CD4-positive, alpha-beta memory T cell (primary cell): ENCODE data around the gene NOL3. TPM values are rescaled to one million over a fixed set of nuclear protein-coding genes. Genes with fewer than 3 reads are reported as not detected.

Source experiments
- CTCF ChIA-PET: fragments of 350-600 bp; sonication (Branson Sonifier 250); formaldehyde crosslinking; loops from one replicate; lab custom pipeline; 2021; ENCODE audit warnings: inconsistent platforms; ENCODE audit not compliant: partially characterized antibody; lab: Charles Lee
- POLR2A ChIA-PET: fragments of 350-600 bp; sonication (Branson Sonifier 250); formaldehyde crosslinking; loops from one replicate; lab custom pipeline; 2021; ENCODE audit not compliant: partially characterized antibody; lab: Charles Lee
- DNase-seq, 5 donors: peaks; one replicate each; pipeline versions ENCODE4 v3.0.0 to v3.0.0-alpha.2; 2020 to 2022; ENCODE audit warnings: mixed read lengths in 1 of 5
- H3K27ac ChIP-seq: one replicate; pipeline ENCODE4 v1.7.0; 2013; ENCODE audit warnings: low read depth, low read length
- H3K27me3 ChIP-seq: 2 replicates; pipeline ENCODE4 v1.7.0; 2013; ENCODE audit warnings: mild to moderate bottlenecking, low read length, moderate library complexity; ENCODE audit not compliant: insufficient read depth
- H3K36me3 ChIP-seq: 2 replicates; pipeline ENCODE4 v1.7.0; 2013; ENCODE audit warnings: mild to moderate bottlenecking, low read length, moderate library complexity; ENCODE audit not compliant: insufficient read depth
- H3K4me1 ChIP-seq: 2 replicates; pipeline ENCODE4 v1.7.0; 2013; ENCODE audit warnings: mild to moderate bottlenecking, low read length, moderate library complexity; ENCODE audit not compliant: insufficient read depth
- H3K4me3 ChIP-seq, 2 donors: one replicate each; pipeline ENCODE4 v1.7.0; 2013; ENCODE audit warnings: low read length in 2 of 2, mild to moderate bottlenecking in 1 of 2
- H3K9me3 ChIP-seq, 2 donors: one replicate each; pipeline ENCODE4 v1.7.0; 2013; ENCODE audit warnings: low read length in 2 of 2, control low read depth in 1 of 2; ENCODE audit not compliant: control insufficient read depth in 1 of 2
- H3K27ac Mint-ChIP-seq, 7 donors: one replicate each; pipeline ENCODE4 v1.8.0; 2020 to 2021; ENCODE audit warnings: mixed read lengths in 7 of 7, mild to moderate bottlenecking in 6 of 7, inconsistent platforms in 3 of 7, moderate library complexity in 3 of 7
- H3K27me3 Mint-ChIP-seq, 2 donors: one replicate each; pipeline ENCODE4 v1.8.0; 2020 to 2021; ENCODE audit warnings: mixed read lengths in 2 of 2
- H3K36me3 Mint-ChIP-seq, 2 donors: one replicate each; pipeline ENCODE4 v1.8.0; 2020 to 2021; ENCODE audit warnings: mixed read lengths in 2 of 2, inconsistent platforms in 1 of 2, mild to moderate bottlenecking in 1 of 2
- H3K4me1 Mint-ChIP-seq, 4 donors: one replicate each; pipeline ENCODE4 v1.8.0; 2020 to 2021; ENCODE audit warnings: mixed read lengths in 4 of 4, mild to moderate bottlenecking in 1 of 4
- H3K4me3 Mint-ChIP-seq, 8 donors: one replicate each; pipeline ENCODE4 v1.8.0; 2020 to 2021; ENCODE audit warnings: mixed read lengths in 8 of 8, mild to moderate bottlenecking in 7 of 8, moderate library complexity in 6 of 8, inconsistent platforms in 3 of 8
- H3K9me3 Mint-ChIP-seq, 8 donors: one replicate each; pipeline ENCODE4 v1.8.0; 2020 to 2021; ENCODE audit warnings: mixed read lengths in 8 of 8, mild to moderate bottlenecking in 5 of 8, inconsistent platforms in 3 of 8, moderate library complexity in 1 of 8
- intact Hi-C: fragments of 100-400 bp; cut with micrococcal nuclease; formaldehyde crosslinking; loops from one replicate; pipeline ENCODE4 v1.15.1; 2023
- polyA plus RNA-seq, 2 donors: library from polyadenylated mRNA; unstranded; fragments of 300-500 nt; fragmentation: Illumina TruSeq; gene quantifications; one replicate each; pipeline ENCODE4 v1.2.3, GENCODE V29; 2021
- total RNA-seq, 2 experiments: library from RNA; stranded (reverse); gene quantifications; one replicate each; pipeline ENCODE4 v1.2.3, GENCODE V29; 2021

NOL3 gene
- total and polyA plus RNA-seq, 4 experiments from 2014 or later, result 1.3 to 12.5 (median 5.7) TPM

DNA sequence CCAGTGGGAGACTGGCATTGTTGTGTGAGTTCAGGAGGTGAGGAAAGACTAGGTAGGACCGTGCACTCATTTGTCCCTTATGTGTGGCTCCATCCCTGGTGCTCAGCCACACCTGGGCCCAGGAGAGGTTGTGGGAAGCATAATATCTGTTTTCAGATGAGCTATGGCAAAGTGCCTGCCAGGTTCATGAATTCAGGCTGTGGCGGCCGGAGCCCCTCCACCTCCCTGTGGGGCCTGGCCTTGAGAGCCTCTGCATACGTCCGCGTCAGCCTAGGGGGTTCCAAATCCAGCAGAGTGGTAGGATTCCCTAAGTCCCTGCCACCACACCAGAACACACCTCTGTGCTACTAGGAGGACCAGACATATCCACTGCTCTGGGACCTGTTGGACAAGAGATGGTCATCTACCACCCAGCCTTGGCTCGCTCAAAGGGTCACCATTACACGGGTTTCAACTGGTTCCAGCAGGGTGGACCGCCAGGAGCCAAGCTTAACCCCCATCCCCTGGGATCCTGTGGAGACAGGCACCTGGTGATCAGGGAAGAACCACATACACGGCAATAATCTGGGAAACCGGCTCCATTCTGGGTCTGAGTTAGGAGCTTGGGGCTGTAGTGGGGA is 21.6 kb upstream of the NOL3 start:
- CTCF ChIA-PET, result interaction anchor here (0.9 to 13.4 kb wide), 3 partner anchors 36 to 133 kb away, joined by 3 to 187 read pairs (median 5); partner anchors contain the start of gene TMEM208
- peak overlapping the region in 3 of 7 donors; percentile 46 to 54 (median 48) for H3K27ac Mint-ChIP-seq
- Histone ChIP-seq H3K27ac (no peak overlapping the region), H3K36me3 (peaks cover 13% of the 10 kb centered on the region), H3K4me1 (peaks cover 17% of the 10 kb centered on the region), H3K4me3 (no peak overlapping the region), H3K27me3 (no peaks in the 10 kb centered on the region), H3K9me3 (no peaks in the 10 kb centered on the region)
- peak overlapping the region; percentile 12 to 63 (median 48) for H3K4me3 Mint-ChIP-seq
- H3K36me3 Mint-ChIP-seq, result peaks cover 21 to 30% of the 10 kb centered on the region in 2 donors
- H3K27me3 Mint-ChIP-seq, result no peaks in the 10 kb centered on the region
- no peak for DNase-seq
- H3K9me3 Mint-ChIP-seq, result peaks cover 0 to 5% (median 0%) of the 10 kb centered on the region in 8 donors
- peaks cover 15 to 39% (median 24%) of the 10 kb centered on the region in 4 donors for H3K4me1 Mint-ChIP-seq
- POLR2A ChIA-PET, result interaction anchor here (1.1 to 7.2 kb wide), 4 partner anchors 9 to 131 kb away, joined by 3 to 174 read pairs (median 6); partner anchors contain the start of genes FBXL8, HSF4, NOL3 and TRADD
- intact Hi-C loops, result no loop called here

DNA sequence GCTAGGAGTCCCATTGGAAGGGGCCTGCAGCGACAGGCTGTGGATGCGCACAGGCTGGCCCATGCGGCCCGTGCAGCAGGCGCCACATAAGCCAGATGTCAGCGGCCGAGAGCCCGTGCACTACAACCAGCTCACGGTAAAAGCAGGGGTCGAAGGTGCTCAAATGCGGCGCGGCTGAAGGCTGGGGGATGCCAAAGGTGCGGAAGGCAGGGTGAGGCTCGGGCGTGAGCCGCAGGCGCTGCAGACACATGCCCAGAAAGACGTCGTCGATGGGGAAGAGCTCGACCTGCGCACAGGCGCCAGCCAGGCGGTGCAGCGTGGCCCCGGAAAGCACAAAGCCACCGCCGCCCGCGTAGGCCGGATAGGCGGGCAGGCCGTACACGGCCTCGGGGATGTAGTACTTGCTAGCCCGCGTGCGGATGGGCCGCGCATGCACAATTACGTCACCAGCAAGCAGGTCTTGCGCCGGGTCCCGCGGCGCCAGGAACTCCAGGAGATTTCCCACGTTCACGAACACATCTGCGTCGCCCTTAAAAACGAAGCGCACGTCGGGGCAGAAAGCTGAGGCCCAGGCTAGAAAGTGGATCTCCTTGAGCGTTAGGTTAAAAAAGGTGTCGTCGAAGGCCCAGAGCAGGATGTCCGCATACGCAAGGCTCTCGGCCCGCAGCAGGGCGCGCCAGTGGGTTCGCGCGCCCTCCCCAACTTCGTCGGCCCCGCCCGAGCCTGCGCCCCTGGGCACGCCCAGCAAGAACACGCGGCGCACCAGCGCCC is 20.9 kb upstream of the NOL3 start:
- ChIA-PET POLR2A (interaction anchor here (1.1 to 7.2 kb wide), 6 partner anchors 8 to 132 kb away, joined by 3 to 174 read pairs (median 6); partner anchors contain the start of genes CBFB, FBXL8, HSF4 and NOL3), CTCF (interaction anchor here (0.9 to 13.4 kb wide), 3 partner anchors 36 to 134 kb away, joined by 3 to 187 read pairs (median 5); partner anchors contain the start of gene TMEM208)
- intact Hi-C loops, result loop anchor here (1.0 to 2.0 kb wide), 2 partner anchors 10 to 41 kb away; partner anchors contain the start of genes FBXL8, PHAF1 and TRADD
- Histone ChIP-seq H3K27ac (no peak overlapping the region), H3K4me1 (peaks cover 24% of the 10 kb centered on the region), H3K27me3 (no peaks in the 10 kb centered on the region), H3K9me3 (no peaks in the 10 kb centered on the region), H3K4me3 (no peak overlapping the region), H3K36me3 (peaks cover 7% of the 10 kb centered on the region)
- Mint-ChIP-seq H3K9me3 (peaks cover 0 to 5% (median 0%) of the 10 kb centered on the region in 8 donors), H3K27ac (peak overlapping the region in 2 of 7 donors; percentile 43 to 54), H3K4me3 (peak overlapping the region in 7 of 8 donors; percentile 15 to 63 (median 51)), H3K4me1 (peaks cover 20 to 45% (median 29%) of the 10 kb centered on the region in 4 donors), H3K27me3 (no peaks in the 10 kb centered on the region), H3K36me3 (peaks cover 16 to 25% of the 10 kb centered on the region in 2 donors)
- peak in 1 of 5 donors; percentile 35 for DNase-seq

DNA sequence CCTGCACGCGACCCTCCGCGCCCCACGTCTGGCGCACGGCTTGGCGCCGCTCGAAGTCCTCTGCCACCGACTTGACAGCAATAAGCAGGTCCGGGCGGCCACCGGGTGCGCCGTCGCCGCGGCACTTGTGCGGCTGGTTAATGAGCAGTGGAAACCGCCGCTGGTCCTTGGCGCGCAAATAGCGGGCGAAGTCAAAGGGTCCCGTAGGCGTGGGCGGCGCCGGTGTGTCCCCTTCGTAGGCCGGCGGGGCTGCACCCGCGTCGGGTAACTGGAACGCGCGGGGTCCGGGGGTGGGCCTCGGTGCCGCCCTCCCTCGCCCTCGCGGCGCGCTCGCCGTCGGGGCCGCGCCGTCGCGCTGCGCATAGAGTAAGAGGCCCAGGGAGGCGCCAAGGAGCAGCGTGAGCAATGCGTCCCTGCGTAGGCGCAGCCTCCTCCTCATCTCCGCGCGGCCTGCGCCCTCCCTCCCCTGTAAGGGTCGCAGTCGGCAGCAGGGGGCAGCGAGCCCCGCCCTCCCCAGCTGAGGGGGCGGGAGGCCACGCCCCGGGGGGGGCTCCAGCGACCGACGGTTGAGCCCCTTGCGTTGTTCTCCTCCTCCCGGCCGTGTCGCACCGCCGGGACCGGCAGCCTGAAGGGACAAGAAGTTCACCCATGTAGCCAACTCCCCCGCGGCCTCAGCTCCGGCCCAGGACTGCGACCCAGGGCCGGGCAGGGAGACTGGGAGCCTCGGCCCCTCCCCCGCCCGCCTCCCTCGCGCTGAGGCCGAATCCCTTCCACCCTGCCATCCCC is 20.1 kb upstream of the NOL3 start:
- ChIA-PET POLR2A (interaction anchor here (0.7 to 7.2 kb wide), 17 partner anchors 13 to 174 kb away, joined by 3 to 174 read pairs (median 4); partner anchors contain the start of genes CBFB, FBXL8, HSF4 and NOL3), CTCF (interaction anchor here (1.0 to 13.4 kb wide), 8 partner anchors 10 to 173 kb away, joined by 3 to 187 read pairs (median 6); partner anchors contain the start of genes FBXL8 and TRADD)
- Histone ChIP-seq H3K4me1 (peaks cover 27% of the 10 kb centered on the region), H3K27ac (peak overlapping the region; percentile 52), H3K36me3 (peaks cover 4% of the 10 kb centered on the region), H3K27me3 (no peaks in the 10 kb centered on the region), H3K4me3 (peak overlapping the region; percentile 29 to 69), H3K9me3 (no peaks in the 10 kb centered on the region)
- H3K4me3 Mint-ChIP-seq, result peak overlapping the region in 7 of 8 donors; percentile 43 to 86 (median 83)
- H3K27me3 Mint-ChIP-seq, result no peaks in the 10 kb centered on the region
- peak in 4 of 5 donors; percentile 49 to 54 (median 52) for DNase-seq
- H3K36me3 Mint-ChIP-seq, result peaks cover 11 to 17% of the 10 kb centered on the region in 2 donors
- peak overlapping the region in 1 of 7 donors; percentile 82 for H3K27ac Mint-ChIP-seq
- H3K4me1 Mint-ChIP-seq, result peaks cover 21 to 48% (median 29%) of the 10 kb centered on the region in 4 donors
- peaks cover 0 to 5% (median 0%) of the 10 kb centered on the region in 8 donors for H3K9me3 Mint-ChIP-seq
- intact Hi-C loops, result loop anchor here (1.0 to 2.0 kb wide), 2 partner anchors 9 to 41 kb away; partner anchors contain the start of genes FBXL8, PHAF1 and TRADD

DNA sequence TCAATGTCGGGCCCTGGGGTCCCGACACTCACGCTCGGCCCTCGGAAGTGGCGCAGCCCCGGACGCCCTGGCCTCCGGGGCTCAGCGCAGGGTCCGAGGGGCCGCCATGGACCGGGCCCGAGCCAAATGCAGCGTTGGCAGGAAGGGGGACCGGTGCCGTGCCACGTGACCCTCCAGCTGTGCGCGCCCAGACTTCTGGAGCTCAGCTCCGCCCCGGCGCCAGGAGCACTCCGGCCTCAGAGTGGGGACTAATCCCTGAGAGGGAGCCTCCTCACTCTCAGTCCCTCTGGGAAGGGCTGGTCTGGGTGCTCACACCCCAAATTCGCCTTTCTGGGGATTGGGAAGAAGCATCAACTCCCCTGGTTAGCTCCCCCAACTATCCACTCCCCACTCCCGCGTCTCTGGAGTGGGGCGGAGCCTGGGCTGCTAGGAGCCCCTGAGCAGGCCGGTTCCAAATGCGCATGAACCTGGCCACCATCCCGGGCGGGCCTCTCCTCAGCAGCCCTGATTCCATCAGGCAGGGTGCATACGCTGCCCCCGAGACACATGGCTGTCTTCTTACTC is 19.4 kb upstream of the NOL3 start, which contains the start of gene B3GNT9:
Gene B3GNT9, minus strand, starts transcription at position 166 of the 564 bp plus-strand sequence. CDS start 513 bp downstream, outside the sequence.
- POLR2A ChIA-PET, result interaction anchor here (0.7 to 7.2 kb wide), 18 partner anchors 9 to 175 kb away, joined by 3 to 174 read pairs (median 4); partner anchors contain the start of genes CBFB, FBXL8, HSF4 and NOL3
- DNase-seq, result peak in 2 of 5 donors; percentile 47 to 59

DNA sequence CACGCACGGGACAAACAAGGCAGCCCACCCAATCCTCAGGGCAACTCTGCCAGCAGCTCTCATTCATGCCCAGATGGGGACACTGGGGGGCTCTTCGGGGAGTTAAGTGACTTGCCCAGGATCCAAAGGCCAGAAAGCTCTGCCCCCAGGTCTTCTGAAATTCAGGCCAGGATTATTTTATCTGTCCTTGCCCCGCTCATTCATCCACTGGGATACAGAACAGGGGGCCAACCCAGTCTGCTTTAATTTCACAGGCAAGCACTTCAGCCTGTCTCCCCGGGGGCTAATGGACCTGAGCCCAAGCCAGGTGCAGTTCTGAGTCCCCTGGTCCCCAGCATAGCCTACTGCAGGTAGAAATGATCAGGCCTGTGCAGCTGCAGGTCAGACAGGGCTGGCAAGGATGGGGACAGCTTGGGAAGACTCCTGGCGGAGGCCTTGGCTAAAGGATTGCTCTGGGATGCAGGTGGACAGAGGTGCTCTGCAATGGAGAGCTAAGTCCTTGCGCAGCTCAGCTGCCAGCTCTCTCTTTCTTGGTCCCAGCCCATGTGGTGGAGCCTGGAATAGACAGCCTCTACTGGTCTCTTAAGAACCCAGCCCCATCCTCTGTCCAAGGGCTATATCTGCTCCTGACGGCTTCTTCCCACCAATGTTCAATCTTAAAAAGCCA is 18.8 kb upstream of the NOL3 start:
- H3K4me3 ChIP-seq, result no peak overlapping the region
- ChIA-PET POLR2A (interaction anchor here (0.8 to 7.2 kb wide), 19 partner anchors 10 to 175 kb away, joined by 3 to 174 read pairs (median 4); partner anchors contain the start of genes CBFB, FBXL8, HSF4 and NOL3), CTCF (interaction anchor here (1.0 to 13.4 kb wide), 11 partner anchors 8 to 199 kb away, joined by 3 to 187 read pairs (median 4); partner anchors contain the start of genes EXOC3L1, FBXL8, HSF4 and PHAF1)
- no peaks in the 10 kb centered on the region for H3K36me3 ChIP-seq
- Mint-ChIP-seq H3K27me3 (no peaks in the 10 kb centered on the region), H3K36me3 (peaks cover 10% of the 10 kb centered on the region in 2 donors), H3K4me3 (peak overlapping the region; percentile 78 to 86 (median 84)), H3K9me3 (peaks cover 0 to 5% (median 0%) of the 10 kb centered on the region in 8 donors), H3K4me1 (peaks cover 28 to 60% (median 40%) of the 10 kb centered on the region in 4 donors), H3K27ac (peak overlapping the region; percentile 64 to 85 (median 81))
- intact Hi-C loops, result loop anchor here (2.0 kb wide), 1 partner anchor 43 kb away; the partner anchor contains the start of gene PHAF1
- H3K27me3 ChIP-seq, result no peaks in the 10 kb centered on the region
- H3K4me1 ChIP-seq, result peaks cover 39% of the 10 kb centered on the region
- no peak for DNase-seq
- H3K27ac ChIP-seq, result no peak overlapping the region
- H3K9me3 ChIP-seq, result no peaks in the 10 kb centered on the region

More for the DNA sequence above, 19.4 kb upstream of the NOL3 start, which contains the start of gene B3GNT9:
- peaks cover 0 to 5% (median 0%) of the 10 kb centered on the region in 8 donors for H3K9me3 Mint-ChIP-seq
- H3K9me3 ChIP-seq, result no peaks in the 10 kb centered on the region
- peak within 1 kb of the TSS; percentile 52 for H3K27ac ChIP-seq
- H3K36me3 Mint-ChIP-seq, result peaks cover 10 to 12% of the 10 kb centered on the region in 2 donors
- H3K27me3 ChIP-seq, result no peaks in the 10 kb centered on the region
- H3K4me1 Mint-ChIP-seq, result peaks cover 22 to 53% (median 33%) of the 10 kb centered on the region in 4 donors
- intact Hi-C loops, result loop anchor here (1.0 to 2.0 kb wide), 2 partner anchors 8 to 42 kb away; partner anchors contain the start of genes FBXL8, PHAF1 and TRADD
- peak within 1 kb of the TSS; percentile 78 to 86 (median 84) for H3K4me3 Mint-ChIP-seq
- H3K27me3 Mint-ChIP-seq, result no peaks in the 10 kb centered on the region
- H3K36me3 ChIP-seq, result peaks cover 2% of the 10 kb centered on the region
- peak within 1 kb of the TSS; percentile 64 to 85 (median 81) for H3K27ac Mint-ChIP-seq
- H3K4me1 ChIP-seq, result peaks cover 33% of the 10 kb centered on the region
- CTCF ChIA-PET, result interaction anchor here (1.0 to 13.4 kb wide), 9 partner anchors 9 to 174 kb away, joined by 3 to 187 read pairs (median 7); partner anchors contain the start of genes FBXL8, HSF4, PHAF1 and TRADD
- H3K4me3 ChIP-seq, result peak within 1 kb of the TSS; percentile 29 to 69
